ENCODE results near the gene CNTRL. TPM values are rescaled to one million over a fixed set of nuclear protein-coding genes. Genes with fewer than 3 reads are reported as not detected.
A peak's percentile ranks its signal among the peaks of the same experiment; 100 is the strongest.

Gene CNTRL
- total and polyA plus RNA-seq, 12 donors: 2.5 to 7.5 (median 4.2) TPM

DNA sequence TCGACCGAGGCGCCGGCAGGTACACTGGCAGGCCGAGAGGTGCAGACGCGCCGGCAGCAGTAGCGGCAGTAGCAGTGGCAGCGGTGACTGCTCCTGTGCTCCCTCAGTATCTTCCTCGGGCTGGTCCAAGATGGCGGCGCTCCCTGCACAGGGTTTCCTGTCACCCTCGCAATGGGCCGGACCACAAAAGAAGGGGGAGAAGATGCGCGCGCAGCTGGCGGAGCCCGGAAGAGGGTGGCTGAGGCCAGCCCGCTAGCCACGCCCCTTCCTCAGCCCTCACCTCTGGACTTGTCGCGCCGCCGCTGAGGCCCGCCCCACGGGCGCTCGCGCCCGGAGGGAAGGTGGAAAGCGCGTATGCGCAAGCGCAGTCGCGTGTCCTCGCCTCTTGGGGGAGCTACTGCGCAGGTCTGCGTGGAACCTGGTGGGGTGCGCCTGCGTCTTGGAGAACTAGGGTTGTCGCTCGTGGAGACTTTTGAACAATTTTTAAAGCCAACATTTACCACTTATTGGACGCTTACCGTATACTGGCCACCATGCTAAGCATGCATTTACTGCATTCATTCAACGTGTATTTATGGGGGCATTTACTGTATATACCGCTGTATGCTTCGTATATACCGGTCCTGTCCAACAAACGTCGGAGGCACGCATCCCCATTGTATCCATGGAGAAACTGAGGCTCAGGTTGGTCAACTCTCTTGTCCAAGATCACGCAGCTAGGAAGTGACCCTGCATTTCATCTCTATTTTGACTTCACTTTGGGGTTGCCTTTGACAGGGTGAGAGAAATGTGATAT lies 127.2 kb downstream of the CNTRL start, which contains the start of gene RAB14:
Gene RAB14, minus strand, starts transcription at position 132 of the 796 bp plus-strand sequence. CDS start 8,457 bp downstream, outside the sequence.
- Histone ChIP-seq H3K9me3 (peaks cover 0 to 3% (median 0%) of the 10 kb centered on the region in 11 donors), H3K27me3 (no peaks in the 10 kb centered on the region), H3K4me3 (peak within 1 kb of the TSS; percentile 70 to 99 (median 88)), H3K36me3 (no peaks in the 10 kb centered on the region), H3K4me1 (peaks cover 1 to 44% (median 41%) of the 10 kb centered on the region in 9 donors), H3K27ac (peak within 1 kb of the TSS; percentile 86 to 98 (median 96))
- ATAC-seq (peak; percentile 97 to 99 (median 98)), DNase-seq (peak; percentile 100)
- TF ChIP-seq, protein P1, sequence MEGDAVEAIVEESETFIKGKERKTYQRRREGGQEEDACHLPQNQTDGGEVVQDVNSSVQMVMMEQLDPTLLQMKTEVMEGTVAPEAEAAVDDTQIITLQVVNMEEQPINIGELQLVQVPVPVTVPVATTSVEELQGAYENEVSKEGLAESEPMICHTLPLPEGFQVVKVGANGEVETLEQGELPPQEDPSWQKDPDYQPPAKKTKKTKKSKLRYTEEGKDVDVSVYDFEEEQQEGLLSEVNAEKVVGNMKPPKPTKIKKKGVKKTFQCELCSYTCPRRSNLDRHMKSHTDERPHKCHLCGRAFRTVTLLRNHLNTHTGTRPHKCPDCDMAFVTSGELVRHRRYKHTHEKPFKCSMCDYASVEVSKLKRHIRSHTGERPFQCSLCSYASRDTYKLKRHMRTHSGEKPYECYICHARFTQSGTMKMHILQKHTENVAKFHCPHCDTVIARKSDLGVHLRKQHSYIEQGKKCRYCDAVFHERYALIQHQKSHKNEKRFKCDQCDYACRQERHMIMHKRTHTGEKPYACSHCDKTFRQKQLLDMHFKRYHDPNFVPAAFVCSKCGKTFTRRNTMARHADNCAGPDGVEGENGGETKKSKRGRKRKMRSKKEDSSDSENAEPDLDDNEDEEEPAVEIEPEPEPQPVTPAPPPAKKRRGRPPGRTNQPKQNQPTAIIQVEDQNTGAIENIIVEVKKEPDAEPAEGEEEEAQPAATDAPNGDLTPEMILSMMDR (IDR thresholded peaks at IDR 0.05): peak; percentile 28 to 81 (median 73)
- 3% methylated on average over 55 of the region's 55 CpGs for WGBS, 2 donors
- intact Hi-C loops (cut with DNase I): loop anchor here in 1 of 10 donors (5.0 kb wide), 1 partner anchor 75 kb away; no protein-coding TSS in a partner anchor

DNA sequence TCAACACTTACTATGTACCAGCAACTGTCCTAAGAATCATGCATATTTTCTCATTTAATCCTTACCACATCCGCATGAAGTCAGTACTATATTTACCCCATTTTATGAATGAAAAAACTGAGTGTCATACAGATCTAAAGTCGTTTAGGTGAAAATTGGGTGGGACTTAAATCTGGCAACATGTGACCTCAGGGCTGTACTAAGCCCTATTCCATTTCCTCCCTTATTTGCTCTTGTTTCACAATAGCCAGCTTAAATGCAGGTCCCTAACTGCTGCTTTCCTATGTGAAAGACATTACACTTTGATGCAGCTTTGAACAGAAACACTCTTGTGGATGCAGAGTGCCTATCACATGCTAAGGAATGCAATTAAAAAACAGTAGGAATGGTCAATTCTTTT lies 129.4 kb downstream of the CNTRL start:
- ATAC-seq: no peak
- intact Hi-C loops (cut with DNase I): loop anchor here in 1 of 10 donors (5.0 kb wide), 1 partner anchor 73 kb away; no protein-coding TSS in a partner anchor

DNA sequence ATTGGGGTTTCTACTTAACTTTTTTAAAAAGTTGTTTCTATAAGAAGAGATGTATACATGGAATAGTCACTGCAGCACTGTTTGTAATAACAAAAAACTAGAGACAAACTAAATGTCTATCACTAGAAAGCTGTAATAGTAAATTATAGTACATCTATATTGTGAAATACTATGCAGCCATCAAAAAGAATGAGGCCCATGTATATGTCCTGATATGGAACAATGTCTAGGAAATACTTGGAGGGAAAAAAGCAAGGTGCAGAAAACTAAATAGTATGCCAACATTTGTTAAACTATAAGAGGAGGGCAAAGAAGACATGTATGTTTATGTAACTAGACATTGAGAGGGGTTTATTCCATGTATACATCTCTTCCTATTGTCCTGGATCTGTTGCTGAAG lies 129.9 kb downstream of the CNTRL start:
- DNase-seq (no peak), ATAC-seq (no peak)
- peaks cover 0 to 3% (median 0%) of the 10 kb centered on the region in 11 donors for H3K9me3 ChIP-seq
- H3K27ac ChIP-seq: no peak overlapping the region
- no peaks in the 10 kb centered on the region for H3K36me3 ChIP-seq
- H3K4me1 ChIP-seq: peaks cover 0 to 27% (median 16%) of the 10 kb centered on the region in 9 donors
- no peak overlapping the region for H3K4me3 ChIP-seq
- intact Hi-C loops (cut with DNase I): loop anchor here in 1 of 10 donors (5.0 kb wide), 1 partner anchor 73 kb away; no protein-coding TSS in a partner anchor
- no peaks in the 10 kb centered on the region for H3K27me3 ChIP-seq
- TF ChIP-seq, protein P1 (IDR thresholded peaks at IDR 0.05): no peak

More for the DNA sequence above, 129.4 kb downstream of the CNTRL start:
- TF ChIP-seq, protein P1 (IDR thresholded peaks at IDR 0.05): no peak
- H3K9me3 ChIP-seq: peaks cover 0 to 3% (median 0%) of the 10 kb centered on the region in 11 donors
- no peak for DNase-seq
- H3K36me3 ChIP-seq: no peaks in the 10 kb centered on the region
- 73 to 76% methylated on average over 2 of the region's 2 CpGs for WGBS, 2 donors
- peaks cover 0 to 32% (median 21%) of the 10 kb centered on the region in 9 donors for H3K4me1 ChIP-seq
- no peak overlapping the region for H3K4me3 ChIP-seq
- no peaks in the 10 kb centered on the region for H3K27me3 ChIP-seq
- H3K27ac ChIP-seq: no peak overlapping the region

DNA sequence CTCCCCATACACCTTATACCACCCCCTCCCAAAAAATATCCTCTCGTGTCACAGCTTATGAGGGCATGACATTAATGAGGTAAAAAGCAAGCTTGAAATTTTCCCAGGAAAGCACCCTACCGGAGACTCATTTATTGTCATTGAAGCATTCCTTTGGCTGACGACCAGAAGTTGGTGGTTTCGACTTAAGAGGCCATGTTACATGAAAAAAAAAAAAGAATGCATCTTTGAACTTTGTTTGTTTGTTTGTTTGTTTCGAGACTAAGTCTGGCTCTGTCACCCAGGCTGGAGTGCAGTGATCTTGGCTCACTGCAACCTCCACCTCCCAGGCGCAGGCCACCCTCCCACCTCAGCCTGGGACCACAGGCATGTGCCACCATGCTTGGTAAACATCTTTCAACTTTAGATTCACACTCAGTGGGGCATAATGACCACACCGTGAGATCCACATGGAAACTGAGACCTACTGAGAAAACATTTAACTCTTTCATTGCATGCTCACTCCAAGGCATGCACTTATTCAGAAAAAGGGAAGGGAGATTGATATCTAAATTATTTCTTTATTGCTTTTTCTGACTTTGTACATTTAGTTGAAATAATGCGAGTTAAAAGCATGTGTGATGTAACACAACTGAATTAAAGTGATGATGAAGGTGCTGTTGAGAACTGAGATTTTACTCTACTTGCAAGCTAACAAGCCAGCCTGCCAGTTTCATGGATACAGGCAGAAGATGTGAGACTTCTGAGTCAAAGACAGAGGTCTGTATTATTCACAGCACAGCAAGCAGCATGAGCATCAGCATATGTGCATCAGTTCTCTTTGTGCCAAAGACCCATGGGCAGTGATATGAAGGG lies 132.0 kb downstream of the CNTRL start:
- no peak overlapping the region for H3K4me3 ChIP-seq
- intact Hi-C loops (cut with DNase I): no loop called here
- peak overlapping the region in 1 of 10 donors; percentile 21 for H3K27ac ChIP-seq
- DNase-seq (no peak), ATAC-seq (no peak)
- no peaks in the 10 kb centered on the region for H3K36me3 ChIP-seq
- peaks cover 0 to 19% (median 5%) of the 10 kb centered on the region in 9 donors for H3K4me1 ChIP-seq
- H3K27me3 ChIP-seq: no peaks in the 10 kb centered on the region
- TF ChIP-seq, protein P1 (IDR thresholded peaks at IDR 0.05): no peak
- peaks cover 0 to 3% (median 0%) of the 10 kb centered on the region in 11 donors for H3K9me3 ChIP-seq
- 55% methylated on average over 8 of the region's 8 CpGs for WGBS, 2 donors

Data from heart right ventricle (tissue), 16 donors.